Esophagus (tissue), 2 donors: ENCODE results near the gene POP7. TPM values are rescaled to one million over a fixed set of nuclear protein-coding genes. Genes with fewer than 3 reads are reported as not detected.

ENCODE experiments used
- H3K27ac ChIP-seq, 2 donors: one replicate each; pipeline ENCODE4 v1.5.1; 2013; ENCODE audit warnings: low read depth in 2 of 2, mild to moderate bottlenecking in 2 of 2, inconsistent platforms in 1 of 2, low read length in 1 of 2, moderate library complexity in 1 of 2
- H3K27me3 ChIP-seq, 2 donors: one replicate each; pipeline ENCODE4 v1.6.1; 2013; ENCODE audit warnings: low read length in 2 of 2, control low read depth in 1 of 2, mild to moderate bottlenecking in 1 of 2; ENCODE audit not compliant: insufficient read depth in 2 of 2, control insufficient read depth in 1 of 2
- H3K36me3 ChIP-seq, 2 donors: one replicate each; pipeline ENCODE4 v1.6.1; 2013; ENCODE audit warnings: low read length in 1 of 2; ENCODE audit not compliant: control insufficient read depth in 2 of 2, insufficient read depth in 2 of 2
- H3K4me1 ChIP-seq, 2 donors: one replicate each; pipeline ENCODE4 v1.6.1; 2013; ENCODE audit warnings: low read length in 1 of 2; ENCODE audit not compliant: control insufficient read depth in 2 of 2, insufficient read depth in 2 of 2
- H3K4me3 ChIP-seq, 2 donors: one replicate each; pipeline ENCODE4 v1.5.1; 2013; ENCODE audit warnings: low read length in 2 of 2, mild to moderate bottlenecking in 2 of 2, low read depth in 1 of 2, moderate library complexity in 1 of 2
- H3K9me3 ChIP-seq, 2 donors: one replicate each; pipeline ENCODE4 v1.6.1; 2013; ENCODE audit warnings: mild to moderate bottlenecking in 2 of 2, low read depth in 1 of 2, low read length in 1 of 2, moderate library complexity in 1 of 2; ENCODE audit not compliant: control insufficient read depth in 2 of 2, insufficient read depth in 1 of 2
- WGBS, 2 donors: extraction: QIAGEN DNeasy Blood & Tissue Kit; methylation state at CpG; one replicate each; pipeline ENCODE4 v1.1.7; 2013; 5-methylcytosine and 5-hydroxymethylcytosine counted together
- polyA plus RNA-seq, 2 donors: library from polyadenylated mRNA; stranded (reverse); fragments of 200-250 nt; gene quantifications; one replicate each; pipeline ENCODE4 v1.2.3, GENCODE V29; 2013
- donor health status: healthy with polysubstance abuse.
- donor health status: Bipolar disorder and iron deficiency.

The POP7 gene
- polyA plus RNA-seq, 2 donors = 29.4 to 42.1 TPM

GRCh38 chr7:100685049-100685605, 20.8 kb upstream of the POP7 start:
- peaks cover 13 to 73% of the 10 kb centered on the region in 2 donors for H3K36me3 ChIP-seq
- H3K27ac ChIP-seq = no peak overlapping the region
- H3K4me1 ChIP-seq = peaks cover 4 to 5% of the 10 kb centered on the region in 2 donors
- 86 to 91% methylated on average over 18 of the region's 18 CpGs for WGBS, 2 donors
- H3K9me3 ChIP-seq = no peaks in the 10 kb centered on the region
- no peaks in the 10 kb centered on the region for H3K27me3 ChIP-seq
- H3K4me3 ChIP-seq = no peak overlapping the region

GRCh38 chr7:100685631-100686145, 20.2 kb upstream of the POP7 start:
- H3K4me3 ChIP-seq = no peak overlapping the region
- H3K36me3 ChIP-seq = peaks cover 13 to 73% of the 10 kb centered on the region in 2 donors
- H3K27me3 ChIP-seq = no peaks in the 10 kb centered on the region
- peaks cover under 1 to 1% of the 10 kb centered on the region in 2 donors for H3K4me1 ChIP-seq
- H3K9me3 ChIP-seq = no peaks in the 10 kb centered on the region
- no peak overlapping the region for H3K27ac ChIP-seq
- 86 to 90% methylated on average over 17 of the region's 17 CpGs for WGBS, 2 donors

GRCh38 chr7:100686201-100686821, 19.6 kb upstream of the POP7 start:
- H3K36me3 ChIP-seq = peaks cover 13 to 77% of the 10 kb centered on the region in 2 donors
- H3K27ac ChIP-seq = no peak overlapping the region
- 84 to 87% methylated on average over 33 of the region's 33 CpGs for WGBS, 2 donors
- no peaks in the 10 kb centered on the region for H3K27me3 ChIP-seq
- no peaks in the 10 kb centered on the region for H3K9me3 ChIP-seq
- H3K4me3 ChIP-seq = no peak overlapping the region
- H3K4me1 ChIP-seq = peaks cover 0 to 6% of the 10 kb centered on the region in 2 donors

- no peaks in the 10 kb centered on the region for H3K9me3 ChIP-seq
- H3K27ac ChIP-seq = no peak overlapping the region
- H3K4me3 ChIP-seq = no peak overlapping the region
- peaks cover 0 to 10% of the 10 kb centered on the region in 2 donors for H3K4me1 ChIP-seq
- 91 to 92% methylated on average over 16 to 17 of the region's 17 CpGs for WGBS, 2 donors
- peaks cover 8 to 72% of the 10 kb centered on the region in 2 donors for H3K36me3 ChIP-seq
- no peaks in the 10 kb centered on the region for H3K27me3 ChIP-seq
Measured at GRCh38 chr7:100686822-100687211, 19.1 kb upstream of the POP7 start.

GRCh38 chr7:100687261-100687660, 18.7 kb upstream of the POP7 start:
- Histone ChIP-seq H3K4me1 (peaks cover 0 to 15% of the 10 kb centered on the region in 2 donors), H3K4me3 (no peak overlapping the region), H3K27me3 (no peaks in the 10 kb centered on the region), H3K27ac (peak overlapping the region in 1 of 2 donors; percentile 8), H3K9me3 (no peaks in the 10 kb centered on the region), H3K36me3 (peaks cover 8 to 68% of the 10 kb centered on the region in 2 donors)
- 89 to 92% methylated on average over 22 of the region's 22 CpGs for WGBS, 2 donors

GRCh38 chr7:100687751-100688300, 18.1 kb upstream of the POP7 start:
- Histone ChIP-seq H3K4me3 (no peak overlapping the region), H3K9me3 (no peaks in the 10 kb centered on the region), H3K27ac (no peak overlapping the region), H3K4me1 (peaks cover 0 to 18% of the 10 kb centered on the region in 2 donors), H3K36me3 (peaks cover 8 to 63% of the 10 kb centered on the region in 2 donors), H3K27me3 (no peaks in the 10 kb centered on the region)
- 79 to 82% methylated on average over 25 of the region's 25 CpGs for WGBS, 2 donors

GRCh38 chr7:100688326-100688860, 17.5 kb upstream of the POP7 start:
- H3K27me3 ChIP-seq = no peaks in the 10 kb centered on the region
- H3K4me1 ChIP-seq = peaks cover 0 to 18% of the 10 kb centered on the region in 2 donors
- no peaks in the 10 kb centered on the region for H3K9me3 ChIP-seq
- 81 to 82% methylated on average over 16 of the region's 16 CpGs for WGBS, 2 donors
- H3K4me3 ChIP-seq = no peak overlapping the region
- H3K36me3 ChIP-seq = peaks cover 8 to 58% of the 10 kb centered on the region in 2 donors
- no peak overlapping the region for H3K27ac ChIP-seq

- no peak overlapping the region for H3K4me3 ChIP-seq
- 76 to 79% methylated on average over 18 of the region's 18 CpGs for WGBS, 2 donors
Measured at GRCh38 chr7:100689230-100690135, 16.4 kb upstream of the POP7 start.

More at GRCh38 chr7:100689230-100690135, 16.4 kb upstream of the POP7 start:
- peaks cover 8 to 48% of the 10 kb centered on the region in 2 donors for H3K36me3 ChIP-seq
- H3K4me1 ChIP-seq = peaks cover 0 to 18% of the 10 kb centered on the region in 2 donors
- no peak overlapping the region for H3K27ac ChIP-seq
- no peaks in the 10 kb centered on the region for H3K9me3 ChIP-seq
- no peaks in the 10 kb centered on the region for H3K27me3 ChIP-seq
